Tibial nerve (tissue), 4 donors: ENCODE data around the gene NACA.

Source experiments
- EP300 ChIP-seq, 2 donors: sonication (generic); formaldehyde crosslinking; IDR thresholded peaks; one replicate each; pipeline ENCODE4 v1.6.1; 2017; ENCODE audit warnings: antibody characterized with exemption in 2 of 2, mild to moderate bottlenecking in 1 of 2
- POLR2A ChIP-seq, 2 donors: fragments of 450-650 bp; IDR thresholded peaks; one replicate each; pipeline ENCODE4 v1.6.1; 2017; ENCODE audit warnings: antibody characterized with exemption in 2 of 2, mild to moderate bottlenecking in 2 of 2, moderate library complexity in 2 of 2
- TF ChIP-seq, protein P1 (sequence below), 5 experiments: fragments of 200-600 bp in 3 of 5; fragments of 450-650 bp in 2 of 5; sonication (generic) in 3 of 5; IDR thresholded peaks; one replicate each; pipeline ENCODE4 v1.5.1; 2016 to 2019; ENCODE audit warnings: antibody characterized with exemption in 5 of 5, mild to moderate bottlenecking in 3 of 5, moderate library complexity in 2 of 5

GRCh38 chr12:56668197-56668457 is 57.0 kb downstream of the NACA start:
- TF ChIP-seq, protein P1, sequence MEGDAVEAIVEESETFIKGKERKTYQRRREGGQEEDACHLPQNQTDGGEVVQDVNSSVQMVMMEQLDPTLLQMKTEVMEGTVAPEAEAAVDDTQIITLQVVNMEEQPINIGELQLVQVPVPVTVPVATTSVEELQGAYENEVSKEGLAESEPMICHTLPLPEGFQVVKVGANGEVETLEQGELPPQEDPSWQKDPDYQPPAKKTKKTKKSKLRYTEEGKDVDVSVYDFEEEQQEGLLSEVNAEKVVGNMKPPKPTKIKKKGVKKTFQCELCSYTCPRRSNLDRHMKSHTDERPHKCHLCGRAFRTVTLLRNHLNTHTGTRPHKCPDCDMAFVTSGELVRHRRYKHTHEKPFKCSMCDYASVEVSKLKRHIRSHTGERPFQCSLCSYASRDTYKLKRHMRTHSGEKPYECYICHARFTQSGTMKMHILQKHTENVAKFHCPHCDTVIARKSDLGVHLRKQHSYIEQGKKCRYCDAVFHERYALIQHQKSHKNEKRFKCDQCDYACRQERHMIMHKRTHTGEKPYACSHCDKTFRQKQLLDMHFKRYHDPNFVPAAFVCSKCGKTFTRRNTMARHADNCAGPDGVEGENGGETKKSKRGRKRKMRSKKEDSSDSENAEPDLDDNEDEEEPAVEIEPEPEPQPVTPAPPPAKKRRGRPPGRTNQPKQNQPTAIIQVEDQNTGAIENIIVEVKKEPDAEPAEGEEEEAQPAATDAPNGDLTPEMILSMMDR (IDR thresholded peaks at IDR 0.05): no peak
- TF ChIP-seq EP300 (IDR thresholded peaks at IDR 0.05) (no peak), POLR2A (IDR thresholded peaks at IDR 0.05) (no peak)
